Activated CD4-positive, alpha-beta memory T cell treated with anti-CD3 and anti-CD28 coated beads, Interleukin-2, amount 10 ng/mL, durations not matched to agents 7 days and 5 days (primary cell): Measurements from ENCODE around the gene MEAK7. TPM values are rescaled to one million over a fixed set of nuclear protein-coding genes. Genes with fewer than 3 reads are reported as not detected.

Experiments used
- CTCF ChIA-PET: fragments of 350-600 bp; sonication (Branson Sonifier 250); formaldehyde crosslinking; loops from one replicate; lab custom pipeline; 2021; ENCODE audit warnings: antibody characterized with exemption, inconsistent platforms; lab: Charles Lee
- POLR2A ChIA-PET: fragments of 350-600 bp; sonication (Branson Sonifier 250); formaldehyde crosslinking; loops from one replicate; lab custom pipeline; 2021; ENCODE audit warnings: antibody characterized with exemption; lab: Charles Lee
- DNase-seq: peaks from one replicate; pipeline ENCODE4 v3.0.0-alpha.2; 2020
- H3K27ac Mint-ChIP-seq: one replicate; pipeline ENCODE4 v1.8.0; 2021; ENCODE audit warnings: mild to moderate bottlenecking, mixed read lengths
- H3K27me3 Mint-ChIP-seq: one replicate; pipeline ENCODE4 v1.8.0; 2021; ENCODE audit warnings: mixed read lengths
- H3K36me3 Mint-ChIP-seq: one replicate; pipeline ENCODE4 v1.8.0; 2021; ENCODE audit warnings: low read depth, mixed read lengths
- H3K4me1 Mint-ChIP-seq: one replicate; pipeline ENCODE4 v1.8.0; 2021; ENCODE audit warnings: mixed read lengths
- H3K4me3 Mint-ChIP-seq: one replicate; pipeline ENCODE4 v1.8.0; 2021; ENCODE audit warnings: mild to moderate bottlenecking, mixed read lengths
- H3K9me3 Mint-ChIP-seq: one replicate; pipeline ENCODE4 v1.8.0; 2021; ENCODE audit warnings: mixed read lengths
- total RNA-seq, 2 experiments: library from RNA; stranded (reverse); gene quantifications; one replicate each; pipeline ENCODE4 v1.2.3, GENCODE V29; 2021

The MEAK7 gene, protein sequence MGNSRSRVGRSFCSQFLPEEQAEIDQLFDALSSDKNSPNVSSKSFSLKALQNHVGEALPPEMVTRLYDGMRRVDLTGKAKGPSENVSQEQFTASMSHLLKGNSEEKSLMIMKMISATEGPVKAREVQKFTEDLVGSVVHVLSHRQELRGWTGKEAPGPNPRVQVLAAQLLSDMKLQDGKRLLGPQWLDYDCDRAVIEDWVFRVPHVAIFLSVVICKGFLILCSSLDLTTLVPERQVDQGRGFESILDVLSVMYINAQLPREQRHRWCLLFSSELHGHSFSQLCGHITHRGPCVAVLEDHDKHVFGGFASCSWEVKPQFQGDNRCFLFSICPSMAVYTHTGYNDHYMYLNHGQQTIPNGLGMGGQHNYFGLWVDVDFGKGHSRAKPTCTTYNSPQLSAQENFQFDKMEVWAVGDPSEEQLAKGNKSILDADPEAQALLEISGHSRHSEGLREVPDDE
- total RNA-seq, result 10 to 100 TPM; 27.7 to 33.4 TPM

DNA sequence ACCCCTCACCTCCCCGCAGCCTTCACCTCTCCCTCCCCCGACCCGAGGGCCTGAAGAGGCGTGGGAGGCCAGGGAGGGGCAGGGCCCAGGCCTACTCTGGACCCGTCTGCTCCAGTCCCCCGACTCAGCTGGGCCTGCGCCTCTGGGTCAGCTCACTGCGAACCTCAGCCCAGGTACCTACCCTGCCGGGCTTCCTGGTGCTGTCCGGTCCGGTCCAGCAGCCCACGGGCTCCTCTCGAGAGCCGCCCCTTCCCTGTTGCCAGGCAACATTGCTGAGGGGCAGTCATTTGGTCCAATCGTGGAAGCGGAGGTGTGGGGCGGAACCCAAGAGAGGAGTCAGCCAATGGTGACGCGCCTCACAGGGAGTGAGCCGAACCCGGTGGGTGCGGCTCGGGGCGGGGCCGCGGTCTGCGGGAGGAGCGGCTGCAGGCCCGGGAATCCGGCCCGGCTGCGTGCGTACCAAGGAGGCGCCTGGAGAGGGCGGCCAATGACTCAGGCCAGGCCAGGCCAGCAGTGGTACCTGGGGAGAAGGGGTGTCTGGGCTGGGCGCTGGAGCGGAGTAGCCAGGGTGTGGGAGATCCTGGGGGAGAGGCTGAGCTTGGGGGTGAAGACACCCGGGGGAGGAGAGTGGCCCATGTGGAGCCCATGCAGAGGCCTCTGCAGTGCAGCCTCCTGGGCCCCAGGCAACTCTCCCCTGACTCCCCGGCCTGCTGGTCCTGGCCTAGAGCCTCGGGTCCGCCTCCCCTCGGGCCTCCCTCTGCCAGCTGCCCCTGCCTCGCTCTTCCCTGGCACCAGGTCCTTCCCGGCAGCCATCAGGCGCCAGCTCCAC is at the start of gene MEAK7:
MEAK7 (minus strand) TSS at position 240 of the 829 bp plus-strand sequence. CDS start 6,573 bp downstream, outside the sequence.
- peaks cover 10% of the 10 kb centered on the region for H3K36me3 Mint-ChIP-seq
- DNase-seq, result peak; percentile 98
- H3K27me3 Mint-ChIP-seq, result peaks cover 2% of the 10 kb centered on the region
- CTCF ChIA-PET, result interaction anchor here (0.6 to 4.3 kb wide), 15 partner anchors 9 to 1109 kb away, joined by 3 to 42 read pairs (median 10); no protein-coding TSS in a partner anchor
- H3K4me1 Mint-ChIP-seq, result peaks cover 64% of the 10 kb centered on the region
- peak within 1 kb of the TSS; percentile 98 for H3K27ac Mint-ChIP-seq
- H3K4me3 Mint-ChIP-seq, result peak within 1 kb of the TSS; percentile 86
- no peaks in the 10 kb centered on the region for H3K9me3 Mint-ChIP-seq
- POLR2A ChIA-PET, result interaction anchor here (0.8 to 14.5 kb wide), 10 partner anchors 10 to 388 kb away, joined by 3 to 120 read pairs (median 4); partner anchors contain the start of gene MBTPS1

DNA sequence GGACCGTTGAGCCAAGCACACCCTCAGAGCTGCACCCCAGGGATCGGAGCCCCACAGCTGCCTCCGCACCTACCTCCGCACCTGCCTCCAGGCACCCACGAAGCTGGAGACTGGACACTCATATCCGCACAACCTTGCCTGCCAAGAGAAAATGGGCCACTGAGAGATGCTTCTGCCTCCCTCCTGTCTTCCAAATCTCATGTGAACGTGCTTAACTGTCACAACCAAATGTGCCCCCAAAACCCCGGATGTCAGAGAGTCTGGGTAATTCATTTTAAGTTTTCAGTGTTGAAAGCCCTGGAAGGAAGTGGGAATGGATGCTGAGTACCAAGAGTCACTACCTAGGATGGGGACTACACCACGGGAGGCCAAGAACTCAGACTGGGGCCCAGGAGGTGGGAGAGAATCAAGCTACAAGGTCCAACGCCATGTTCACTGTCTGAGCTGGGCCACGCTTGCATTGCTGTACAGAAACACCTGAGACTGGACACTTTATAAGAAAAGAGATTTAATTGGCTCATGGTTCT is 49.5 kb upstream of the MEAK7 start:
- Mint-ChIP-seq H3K9me3 (no peaks in the 10 kb centered on the region), H3K36me3 (peaks cover 37% of the 10 kb centered on the region), H3K4me1 (peaks cover 53% of the 10 kb centered on the region), H3K27me3 (no peaks in the 10 kb centered on the region), H3K4me3 (peak overlapping the region; percentile 95), H3K27ac (peak overlapping the region; percentile 93)
- ChIA-PET CTCF (interaction anchor here (0.5 to 3.9 kb wide), 16 partner anchors 11 to 398 kb away, joined by 3 to 21 read pairs (median 4); no protein-coding TSS in a partner anchor), POLR2A (interaction anchor here (0.7 to 4.5 kb wide), 22 partner anchors 9 to 64 kb away, joined by 3 to 62 read pairs (median 7); partner anchors contain the start of genes COTL1 and MEAK7)
- peak; percentile 77 for DNase-seq

DNA sequence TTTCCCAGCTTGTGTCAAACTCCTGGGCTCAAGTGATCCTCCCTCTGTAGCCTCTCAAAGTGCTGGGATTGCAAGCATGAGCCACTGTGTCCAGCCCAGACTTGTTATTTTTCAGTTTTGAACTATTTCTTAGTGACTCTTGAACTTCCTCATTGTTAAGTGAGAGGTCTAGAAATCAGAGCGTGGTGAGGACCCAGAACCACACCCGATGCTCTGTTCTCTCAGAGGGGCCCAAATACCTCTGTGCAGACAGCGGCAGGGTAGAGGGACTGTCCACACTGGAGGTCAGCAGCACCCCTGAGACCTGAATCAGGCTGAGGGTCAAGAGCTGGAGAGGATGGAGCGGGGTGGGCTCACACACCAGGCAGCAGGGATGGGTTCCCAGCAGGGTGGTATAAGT is 47.7 kb upstream of the MEAK7 start:
- H3K27ac Mint-ChIP-seq, result peak overlapping the region; percentile 93
- H3K27me3 Mint-ChIP-seq, result no peaks in the 10 kb centered on the region
- DNase-seq, result no peak
- no peaks in the 10 kb centered on the region for H3K9me3 Mint-ChIP-seq
- H3K4me1 Mint-ChIP-seq, result peaks cover 61% of the 10 kb centered on the region
- peak overlapping the region; percentile 95 for H3K4me3 Mint-ChIP-seq
- ChIA-PET CTCF (interaction anchor here (0.5 to 3.9 kb wide), 12 partner anchors 33 to 187 kb away, joined by 3 to 23 read pairs (median 4); no protein-coding TSS in a partner anchor), POLR2A (interaction anchor here (0.8 to 4.5 kb wide), 16 partner anchors 12 to 97 kb away, joined by 3 to 62 read pairs (median 18); partner anchors contain the start of gene MEAK7)
- peaks cover 43% of the 10 kb centered on the region for H3K36me3 Mint-ChIP-seq

DNA sequence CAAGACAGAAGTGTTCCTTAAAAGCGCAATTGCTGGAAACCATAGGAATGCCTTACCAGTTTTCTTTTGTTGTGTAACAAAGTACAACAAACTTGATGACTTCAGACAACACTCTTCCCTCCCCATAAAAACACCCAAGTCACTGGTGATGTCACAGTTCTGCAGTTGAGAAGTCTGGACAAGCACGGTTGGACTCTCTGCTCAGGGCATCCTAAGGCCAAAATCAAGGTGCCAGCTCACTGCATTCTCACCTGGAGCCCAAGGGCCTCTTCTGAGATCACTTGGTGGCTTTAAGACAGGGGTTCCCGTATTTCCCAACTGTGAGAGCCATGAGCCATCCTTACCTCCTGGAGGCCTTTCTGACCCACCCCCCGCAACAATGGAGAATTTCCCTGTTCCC is 45.6 kb upstream of the MEAK7 start:
- H3K27me3 Mint-ChIP-seq, result no peaks in the 10 kb centered on the region
- no peaks in the 10 kb centered on the region for H3K9me3 Mint-ChIP-seq
- H3K4me3 Mint-ChIP-seq, result peak overlapping the region; percentile 87
- DNase-seq, result no peak
- H3K36me3 Mint-ChIP-seq, result peaks cover 57% of the 10 kb centered on the region
- H3K4me1 Mint-ChIP-seq, result peaks cover 61% of the 10 kb centered on the region
- POLR2A ChIA-PET, result interaction anchor here (1.0 to 2.7 kb wide), 7 partner anchors 31 to 66 kb away, joined by 3 to 31 read pairs (median 9); no protein-coding TSS in a partner anchor
- CTCF ChIA-PET, result interaction anchor here (1.1 to 3.3 kb wide), 6 partner anchors 17 to 73 kb away, joined by 3 to 20 read pairs (median 8); no protein-coding TSS in a partner anchor
- H3K27ac Mint-ChIP-seq, result peak overlapping the region; percentile 96

DNA sequence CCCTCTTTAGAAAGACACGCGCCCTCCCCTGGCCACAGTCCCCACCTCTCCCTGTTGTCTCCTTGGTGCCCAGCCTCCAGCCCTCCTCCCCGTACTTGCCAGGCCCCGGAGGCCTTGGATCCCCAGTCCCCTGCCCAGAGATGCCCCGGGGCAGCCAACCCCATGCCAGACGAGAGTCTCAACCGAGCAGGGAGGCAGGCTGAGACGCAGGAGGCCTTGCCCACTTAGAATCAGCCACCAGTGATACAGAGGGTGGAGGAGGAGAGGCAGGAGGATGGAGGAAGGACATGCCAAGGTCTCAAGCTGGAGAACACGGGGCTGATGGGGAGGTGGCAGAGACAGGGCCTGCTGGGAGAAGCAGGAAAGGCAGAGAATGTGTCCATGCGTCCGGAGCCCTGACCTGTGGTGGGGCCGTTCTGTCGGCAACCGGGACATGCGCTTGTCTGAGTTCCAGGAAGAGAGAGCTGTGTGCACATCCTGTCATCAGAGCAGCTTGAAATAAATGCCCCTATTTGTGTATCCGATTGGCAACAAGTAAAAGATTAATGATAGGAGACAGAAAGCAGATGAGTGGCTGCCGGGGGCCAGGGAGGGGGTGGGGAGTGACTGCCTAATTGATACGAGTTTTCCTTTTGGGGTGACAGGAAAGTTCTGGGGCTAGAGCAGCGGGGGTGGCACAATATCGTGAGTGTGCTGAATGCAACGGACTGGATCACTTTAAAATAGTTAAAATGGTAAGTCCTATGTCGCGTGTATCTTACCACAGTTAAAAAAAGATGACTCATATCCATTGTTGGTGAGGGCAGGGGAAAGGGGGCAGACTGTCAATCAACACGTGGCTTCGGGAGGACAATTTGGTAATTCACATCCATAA is 44.7 kb upstream of the MEAK7 start:
- peak; percentile 62 for DNase-seq
- Mint-ChIP-seq H3K36me3 (peaks cover 62% of the 10 kb centered on the region), H3K4me1 (peaks cover 58% of the 10 kb centered on the region), H3K27ac (peak overlapping the region; percentile 96), H3K27me3 (no peaks in the 10 kb centered on the region), H3K4me3 (peak overlapping the region; percentile 87), H3K9me3 (no peaks in the 10 kb centered on the region)
- ChIA-PET CTCF (interaction anchor here (0.8 to 3.3 kb wide), 13 partner anchors 10 to 176 kb away, joined by 3 to 20 read pairs (median 4); no protein-coding TSS in a partner anchor), POLR2A (interaction anchor here (0.6 to 3.2 kb wide), 24 partner anchors 9 to 474 kb away, joined by 3 to 31 read pairs (median 4); partner anchors contain the start of gene KLHL36)

DNA sequence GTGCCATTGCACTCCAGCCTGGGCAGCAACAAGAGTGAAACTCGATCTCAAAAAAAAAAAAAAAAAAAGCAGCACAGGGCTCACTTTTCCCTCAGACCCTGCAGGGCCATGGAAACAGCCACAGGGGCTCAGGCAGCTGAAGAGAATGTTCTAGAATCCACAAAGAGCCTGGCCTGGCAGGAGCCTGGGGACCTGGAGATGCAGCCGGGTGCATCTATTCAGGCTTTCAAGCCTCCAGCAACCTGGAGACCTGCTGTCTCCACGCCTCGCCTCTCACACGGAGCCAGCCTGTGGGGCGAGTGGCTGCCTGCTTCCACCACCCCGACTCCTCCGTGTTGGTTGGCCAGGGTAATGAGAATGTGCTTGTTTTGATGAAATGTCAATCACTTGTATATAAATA is 44.0 kb upstream of the MEAK7 start:
- Mint-ChIP-seq H3K4me3 (peak overlapping the region; percentile 87), H3K36me3 (peaks cover 60% of the 10 kb centered on the region), H3K4me1 (peaks cover 56% of the 10 kb centered on the region), H3K27me3 (no peaks in the 10 kb centered on the region), H3K27ac (peak overlapping the region; percentile 96), H3K9me3 (no peaks in the 10 kb centered on the region)
- DNase-seq, result no peak
- CTCF ChIA-PET, result interaction anchor here (0.6 to 3.3 kb wide), 8 partner anchors 10 to 152 kb away, joined by 3 to 20 read pairs (median 4); no protein-coding TSS in a partner anchor
- POLR2A ChIA-PET, result interaction anchor here (0.8 to 3.2 kb wide), 17 partner anchors 9 to 100 kb away, joined by 3 to 31 read pairs (median 4); partner anchors contain the start of gene KLHL36

DNA sequence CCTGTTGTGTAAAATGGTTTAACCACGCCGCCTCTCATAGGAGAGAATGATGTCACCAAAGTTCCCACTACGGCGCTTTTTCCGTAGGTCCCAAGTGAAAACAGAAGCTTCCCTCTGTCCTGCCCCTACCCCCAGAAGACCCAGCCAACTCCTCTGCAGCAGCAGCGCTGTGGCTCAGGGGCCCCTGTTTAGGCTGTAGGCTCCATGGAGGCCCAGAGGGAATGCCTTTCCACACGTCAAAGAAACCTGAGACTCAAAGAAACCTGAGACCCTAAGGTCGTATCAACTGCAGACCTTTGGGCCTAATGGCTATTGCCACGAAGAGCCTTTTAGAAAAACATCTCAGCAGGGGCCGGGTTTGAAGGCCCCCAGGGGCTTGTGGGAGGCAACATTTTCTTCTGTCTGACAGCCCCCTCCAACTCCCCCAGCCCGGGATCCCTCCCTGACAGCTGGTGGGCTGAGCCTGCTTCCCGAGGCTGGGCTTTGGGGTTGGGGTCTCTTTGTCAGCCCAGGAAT is 43.1 kb upstream of the MEAK7 start:
- Mint-ChIP-seq H3K4me3 (no peak overlapping the region), H3K27ac (peak overlapping the region; percentile 57)

DNA sequence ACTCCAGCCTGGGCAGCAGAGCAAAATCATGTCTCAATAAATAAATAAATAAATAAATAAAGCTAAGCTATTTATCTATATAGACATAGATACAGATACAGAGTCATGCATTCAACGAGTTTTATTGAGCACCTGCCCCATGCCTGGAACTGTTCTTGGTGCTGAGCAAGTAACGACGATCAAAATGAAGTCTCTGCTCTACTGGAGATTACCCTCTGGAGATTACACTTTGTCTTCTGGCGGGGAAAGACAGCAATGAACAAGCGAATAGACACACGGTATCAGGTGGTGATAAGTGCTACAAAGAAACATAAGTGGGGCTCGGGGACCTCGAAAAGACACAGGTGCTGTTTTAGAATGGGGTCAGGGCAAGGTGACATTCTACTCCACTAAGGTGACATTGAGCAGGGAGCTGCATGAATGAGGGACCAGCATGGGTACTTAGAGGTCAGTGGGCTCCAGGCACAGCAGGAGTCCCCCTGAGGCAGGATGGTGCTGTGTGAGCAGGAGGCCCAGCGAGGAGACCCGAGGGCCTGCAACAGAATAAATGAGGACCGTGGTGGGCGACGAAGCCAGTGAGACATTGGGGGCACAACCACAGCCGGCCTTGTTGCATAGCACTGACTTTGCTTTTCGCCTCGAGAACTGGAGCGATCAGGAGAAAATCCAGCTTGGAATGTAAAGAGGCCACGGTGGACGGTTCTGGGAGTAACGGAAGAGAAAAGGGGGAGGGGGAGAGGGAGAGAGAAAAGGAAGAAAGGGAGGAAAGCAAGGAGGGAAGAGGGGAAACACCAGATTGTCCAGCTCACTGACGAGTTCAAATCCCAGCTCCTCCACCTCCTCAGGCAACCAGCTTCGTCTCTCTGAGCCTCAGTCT is 42.4 kb upstream of the MEAK7 start:
- peaks cover 52% of the 10 kb centered on the region for H3K4me1 Mint-ChIP-seq
- CTCF ChIA-PET, result interaction anchor here (1.2 to 3.3 kb wide), 2 partner anchors 27 to 41 kb away, joined by 4 to 20 read pairs; no protein-coding TSS in a partner anchor

More for the DNA sequence above, 43.1 kb upstream of the MEAK7 start:
- peaks cover 51% of the 10 kb centered on the region for H3K36me3 Mint-ChIP-seq
- H3K27me3 Mint-ChIP-seq, result no peaks in the 10 kb centered on the region
- POLR2A ChIA-PET, result interaction anchor here (1.5 to 3.2 kb wide), 5 partner anchors 8 to 60 kb away, joined by 6 to 28 read pairs (median 14); no protein-coding TSS in a partner anchor
- H3K9me3 Mint-ChIP-seq, result no peaks in the 10 kb centered on the region
- CTCF ChIA-PET, result interaction anchor here (0.6 to 3.3 kb wide), 4 partner anchors 9 to 34 kb away, joined by 3 to 20 read pairs (median 4); no protein-coding TSS in a partner anchor
- no peak for DNase-seq
- peaks cover 58% of the 10 kb centered on the region for H3K4me1 Mint-ChIP-seq

DNA sequence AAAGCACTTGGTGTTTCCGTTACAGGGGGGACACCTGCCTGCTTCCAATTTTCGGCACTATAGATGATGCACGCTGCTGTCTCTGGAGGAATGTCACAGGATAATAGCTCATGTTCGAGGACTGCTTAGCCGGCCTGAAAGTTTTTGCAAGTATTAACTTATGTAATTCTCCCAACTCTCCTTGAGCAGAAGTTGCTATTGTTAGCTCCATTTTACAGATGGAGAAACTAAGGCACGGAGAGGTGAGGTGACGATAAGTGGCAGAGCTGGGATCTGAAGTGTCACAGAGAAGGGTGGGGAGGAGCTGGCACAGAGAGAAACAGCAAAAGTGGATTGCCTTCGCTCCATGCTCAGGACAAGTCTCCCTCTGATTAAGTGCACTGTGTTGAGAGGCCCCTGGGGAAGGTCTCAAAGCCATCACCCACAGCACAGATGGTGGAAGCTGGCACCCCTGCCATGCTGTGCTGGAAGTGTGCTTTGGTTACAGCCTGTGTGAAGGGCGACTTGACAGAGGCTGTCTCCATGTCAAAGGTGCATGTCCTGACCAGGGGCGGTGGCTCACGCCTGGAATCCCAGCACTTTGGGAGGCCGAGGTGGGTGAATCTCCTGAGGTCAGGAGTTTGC is 40.8 kb upstream of the MEAK7 start:
- Mint-ChIP-seq H3K9me3 (no peaks in the 10 kb centered on the region), H3K4me1 (peaks cover 45% of the 10 kb centered on the region), H3K4me3 (no peak overlapping the region), H3K27ac (no peak overlapping the region), H3K36me3 (peaks cover 38% of the 10 kb centered on the region), H3K27me3 (no peaks in the 10 kb centered on the region)
- ChIA-PET CTCF (no interaction called here), POLR2A (interaction anchor here (1.7 to 3.3 kb wide), 2 partner anchors 9 to 26 kb away, joined by 7 to 18 read pairs; no protein-coding TSS in a partner anchor)
- no peak for DNase-seq

More for the DNA sequence above, 42.4 kb upstream of the MEAK7 start:
- Mint-ChIP-seq H3K36me3 (peaks cover 45% of the 10 kb centered on the region), H3K27ac (peak overlapping the region; percentile 57), H3K27me3 (no peaks in the 10 kb centered on the region), H3K9me3 (no peaks in the 10 kb centered on the region), H3K4me3 (peak overlapping the region; percentile 12)
- POLR2A ChIA-PET, result interaction anchor here (1.5 to 3.2 kb wide), 3 partner anchors 28 to 61 kb away, joined by 6 to 28 read pairs (median 18); no protein-coding TSS in a partner anchor
- no peak for DNase-seq
